Measurements from ENCODE around the gene MYO7B. TPM values are rescaled to one million over a fixed set of nuclear protein-coding genes. Genes with fewer than 3 reads are reported as not detected.

The MYO7B gene
- total RNA-seq, 2 experiments from 2014 or later: 0.75 to 1.5 TPM

DNA sequence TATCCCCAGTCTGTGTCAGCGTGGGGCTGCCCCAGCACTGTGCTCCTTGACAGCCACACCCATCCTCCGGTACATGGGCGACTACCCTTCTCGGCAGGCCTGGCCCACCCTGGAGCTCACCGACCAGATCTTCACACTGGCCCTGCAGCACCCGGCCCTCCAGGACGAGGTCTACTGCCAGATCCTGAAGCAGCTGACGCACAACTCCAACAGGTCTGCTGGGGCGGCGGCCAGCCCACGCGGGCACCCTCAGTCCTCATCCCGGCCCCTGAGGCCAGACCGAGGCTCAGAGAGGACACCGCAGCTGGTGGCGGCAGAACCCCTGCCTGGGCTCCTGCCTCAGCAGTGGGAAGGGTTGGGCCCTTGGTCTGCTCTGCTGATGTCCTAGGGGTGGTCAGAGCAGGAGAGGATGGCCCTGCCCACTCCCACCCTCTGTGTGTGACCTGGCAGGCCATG, 96.1 kb downstream of the MYO7B start:
- Mint-ChIP-seq H3K27ac (no peak overlapping the region), H3K27me3 (no peaks in the 10 kb centered on the region), H3K9me3 (ENCODE audit: low read depth) (no peaks in the 10 kb centered on the region), H3K4me3 (no peak overlapping the region), H3K4me1 (peaks cover 21% of the 10 kb centered on the region), H3K36me3 (ENCODE audit: low read depth) (no peaks in the 10 kb centered on the region)
- intact Hi-C loops (cut with DNase I, micrococcal nuclease): no loop called here
- ATAC-seq (no peak), DNase-seq (no peak)
- ChIA-PET POLR2A (interaction anchor here (1.1 kb wide), 1 partner anchor 105 kb away, joined by 4 read pairs; no protein-coding TSS in a partner anchor), CTCF (no interaction called here)

DNA sequence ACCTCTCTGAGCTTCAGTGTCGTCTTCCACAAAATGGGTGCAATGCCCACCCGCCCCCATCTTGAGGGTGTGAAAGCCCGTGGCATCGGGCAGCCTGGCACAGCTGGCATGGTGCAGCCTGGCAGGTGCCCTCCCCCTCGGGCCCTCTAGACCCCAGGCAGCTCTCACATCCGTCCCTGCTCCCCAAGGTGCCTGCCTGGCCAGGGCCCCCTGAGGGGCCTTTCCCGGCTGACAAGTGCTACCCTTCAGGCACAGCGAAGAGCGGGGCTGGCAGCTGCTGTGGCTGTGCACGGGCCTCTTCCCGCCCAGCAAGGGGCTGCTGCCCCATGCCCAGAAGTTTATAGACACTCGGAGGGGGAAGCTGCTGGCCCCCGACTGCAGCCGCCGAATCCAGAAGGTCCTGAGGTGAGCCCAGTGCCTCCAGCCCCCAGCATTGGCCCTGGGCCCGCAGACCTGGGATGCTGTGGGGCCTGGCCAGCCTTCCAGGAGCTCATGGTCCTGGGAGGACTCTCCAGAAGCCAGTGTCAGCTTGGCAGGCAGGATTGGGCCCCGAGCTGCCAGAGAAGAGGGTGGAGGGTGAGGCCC, 96.6 kb downstream of the MYO7B start:
- ATAC-seq (no peak), DNase-seq (no peak)
- H3K4me1 Mint-ChIP-seq: peaks cover 25% of the 10 kb centered on the region
- no peaks in the 10 kb centered on the region for H3K36me3 Mint-ChIP-seq (ENCODE audit: low read depth)
- no peak overlapping the region for H3K27ac Mint-ChIP-seq
- H3K27me3 Mint-ChIP-seq: no peaks in the 10 kb centered on the region
- POLR2A ChIA-PET: interaction anchor here (1.1 kb wide), 1 partner anchor 105 kb away, joined by 4 read pairs; no protein-coding TSS in a partner anchor
- H3K9me3 Mint-ChIP-seq (ENCODE audit: low read depth): no peaks in the 10 kb centered on the region
- H3K4me3 Mint-ChIP-seq: no peak overlapping the region
- CTCF ChIA-PET: interaction anchor here (1.0 kb wide), 1 partner anchor 18 kb away, joined by 4 read pairs; no protein-coding TSS in a partner anchor
- intact Hi-C loops (cut with DNase I, micrococcal nuclease): no loop called here

DNA sequence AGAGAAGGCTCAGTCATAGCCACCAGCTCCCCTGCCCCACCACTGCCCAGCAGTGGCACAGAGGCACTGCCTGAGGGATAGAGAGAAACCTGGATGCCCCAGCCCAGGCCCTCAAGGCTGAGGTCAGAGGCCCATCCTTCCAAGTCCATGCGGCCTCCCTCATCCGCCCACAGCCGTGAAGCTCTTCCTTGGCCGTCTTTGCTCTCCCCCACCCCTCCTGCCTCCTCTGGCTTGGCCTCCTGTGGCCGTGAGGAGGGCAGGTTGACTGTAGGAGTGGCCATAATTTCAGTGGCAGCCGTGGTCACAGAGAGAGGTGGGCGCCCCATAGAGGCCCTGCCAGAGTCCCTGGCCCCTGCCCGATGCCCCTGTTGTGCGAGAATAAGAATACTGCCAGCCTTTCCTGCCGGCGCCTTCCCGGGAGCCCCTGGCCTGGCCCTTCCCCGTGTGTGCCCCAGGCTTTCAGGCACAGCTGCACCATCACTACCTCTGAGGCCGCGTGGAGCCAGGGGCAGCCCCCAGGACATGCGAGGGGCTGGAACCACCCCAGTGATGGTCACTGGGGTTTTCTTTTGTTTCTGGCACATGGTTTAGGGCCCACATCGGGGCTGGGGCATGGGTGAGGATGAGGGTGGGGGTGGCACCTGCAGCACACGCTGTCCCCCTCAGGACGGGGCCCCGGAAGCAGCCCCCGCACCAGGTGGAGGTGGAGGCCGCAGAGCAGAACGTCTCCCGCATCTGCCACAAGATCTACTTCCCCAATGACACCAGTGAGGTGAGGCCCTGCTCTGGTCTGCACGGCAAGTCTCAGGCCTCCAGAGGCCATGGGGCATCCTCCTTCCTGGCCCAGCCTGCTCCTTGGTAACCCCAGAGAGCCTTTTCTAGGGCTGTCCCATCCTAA, 97.4 kb downstream of the MYO7B start:
- CTCF ChIA-PET: interaction anchor here (1.0 kb wide), 1 partner anchor 19 kb away, joined by 4 read pairs; no protein-coding TSS in a partner anchor
- no peaks in the 10 kb centered on the region for H3K36me3 Mint-ChIP-seq (ENCODE audit: low read depth)
- peak; percentile 47 for ATAC-seq
- H3K27ac Mint-ChIP-seq: peak overlapping the region; percentile 63
- no peak for DNase-seq
- no peak overlapping the region for H3K4me3 Mint-ChIP-seq
- POLR2A ChIA-PET: interaction anchor here (1.1 kb wide), 1 partner anchor 106 kb away, joined by 4 read pairs; no protein-coding TSS in a partner anchor
- intact Hi-C loops (cut with DNase I, micrococcal nuclease): no loop called here
- no peaks in the 10 kb centered on the region for H3K9me3 Mint-ChIP-seq (ENCODE audit: low read depth)
- H3K27me3 Mint-ChIP-seq: no peaks in the 10 kb centered on the region
- H3K4me1 Mint-ChIP-seq: peaks cover 31% of the 10 kb centered on the region

DNA sequence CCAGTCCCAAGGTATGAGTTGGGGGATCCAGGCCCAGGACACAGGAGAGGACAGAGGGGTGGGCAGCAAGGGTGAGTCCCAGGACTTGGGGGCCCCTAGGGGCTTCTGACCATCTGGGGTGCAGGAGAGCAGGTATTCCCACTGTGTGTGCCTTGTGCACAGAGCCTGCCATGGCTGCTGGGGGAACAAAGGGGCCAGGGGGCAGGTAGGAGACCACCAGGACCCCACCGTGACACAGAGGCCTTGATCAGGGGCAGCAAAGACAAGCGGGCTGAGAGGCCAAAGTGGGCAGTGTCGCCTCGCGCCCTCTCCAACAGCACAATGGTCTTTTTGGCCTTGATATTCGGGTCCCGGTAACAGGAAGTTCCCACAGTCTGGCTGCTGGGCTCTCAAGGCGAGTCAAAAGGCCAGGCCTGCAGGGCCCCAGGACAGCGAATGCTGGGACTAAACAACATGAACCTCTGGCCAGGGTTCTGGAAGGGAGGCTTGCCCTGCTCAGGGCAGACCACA, 98.1 kb downstream of the MYO7B start:
- DNase-seq: no peak
- peaks cover 38% of the 10 kb centered on the region for H3K4me1 Mint-ChIP-seq
- H3K4me3 Mint-ChIP-seq: no peak overlapping the region
- no peaks in the 10 kb centered on the region for H3K27me3 Mint-ChIP-seq
- POLR2A ChIA-PET: no interaction called here
- intact Hi-C loops (cut with DNase I, micrococcal nuclease): no loop called here
- no peaks in the 10 kb centered on the region for H3K36me3 Mint-ChIP-seq (ENCODE audit: low read depth)
- no peak for ATAC-seq
- no peaks in the 10 kb centered on the region for H3K9me3 Mint-ChIP-seq (ENCODE audit: low read depth)
- peak overlapping the region; percentile 63 for H3K27ac Mint-ChIP-seq
- CTCF ChIA-PET: no interaction called here

DNA sequence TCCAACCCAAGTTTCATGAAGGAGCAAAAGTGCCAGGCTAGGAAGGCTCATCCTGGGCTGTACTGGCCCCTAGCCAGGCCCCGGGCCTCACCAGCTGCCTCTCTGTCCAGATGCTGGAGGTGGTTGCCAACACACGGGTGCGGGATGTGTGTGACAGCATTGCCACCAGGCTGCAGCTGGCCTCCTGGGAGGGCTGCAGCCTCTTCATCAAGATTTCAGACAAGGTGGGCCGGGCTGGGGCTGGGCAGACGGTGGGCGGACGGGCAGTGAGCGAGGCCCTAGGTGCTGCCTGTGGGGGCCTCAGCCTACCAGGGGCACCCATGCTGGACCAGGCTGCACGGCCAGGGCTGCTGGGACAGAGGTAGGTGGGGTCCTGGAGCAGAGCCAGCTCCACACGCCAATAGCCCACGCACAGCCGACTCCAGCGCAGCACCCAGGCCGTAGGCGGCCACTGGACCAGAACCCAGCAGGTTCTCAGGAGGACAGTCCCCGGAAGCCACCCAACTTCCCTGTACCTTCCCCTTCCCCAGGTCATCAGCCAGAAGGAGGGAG, 98.7 kb downstream of the MYO7B start:
- H3K27ac Mint-ChIP-seq: peak overlapping the region; percentile 42
- POLR2A ChIA-PET: no interaction called here
- intact Hi-C loops (cut with DNase I, micrococcal nuclease): no loop called here
- no peak for ATAC-seq
- CTCF ChIA-PET: no interaction called here
- H3K4me3 Mint-ChIP-seq: no peak overlapping the region
- H3K9me3 Mint-ChIP-seq (ENCODE audit: low read depth): no peaks in the 10 kb centered on the region
- no peaks in the 10 kb centered on the region for H3K27me3 Mint-ChIP-seq
- no peak for DNase-seq
- peaks cover 43% of the 10 kb centered on the region for H3K4me1 Mint-ChIP-seq
- H3K36me3 Mint-ChIP-seq (ENCODE audit: low read depth): peaks cover 2% of the 10 kb centered on the region

DNA sequence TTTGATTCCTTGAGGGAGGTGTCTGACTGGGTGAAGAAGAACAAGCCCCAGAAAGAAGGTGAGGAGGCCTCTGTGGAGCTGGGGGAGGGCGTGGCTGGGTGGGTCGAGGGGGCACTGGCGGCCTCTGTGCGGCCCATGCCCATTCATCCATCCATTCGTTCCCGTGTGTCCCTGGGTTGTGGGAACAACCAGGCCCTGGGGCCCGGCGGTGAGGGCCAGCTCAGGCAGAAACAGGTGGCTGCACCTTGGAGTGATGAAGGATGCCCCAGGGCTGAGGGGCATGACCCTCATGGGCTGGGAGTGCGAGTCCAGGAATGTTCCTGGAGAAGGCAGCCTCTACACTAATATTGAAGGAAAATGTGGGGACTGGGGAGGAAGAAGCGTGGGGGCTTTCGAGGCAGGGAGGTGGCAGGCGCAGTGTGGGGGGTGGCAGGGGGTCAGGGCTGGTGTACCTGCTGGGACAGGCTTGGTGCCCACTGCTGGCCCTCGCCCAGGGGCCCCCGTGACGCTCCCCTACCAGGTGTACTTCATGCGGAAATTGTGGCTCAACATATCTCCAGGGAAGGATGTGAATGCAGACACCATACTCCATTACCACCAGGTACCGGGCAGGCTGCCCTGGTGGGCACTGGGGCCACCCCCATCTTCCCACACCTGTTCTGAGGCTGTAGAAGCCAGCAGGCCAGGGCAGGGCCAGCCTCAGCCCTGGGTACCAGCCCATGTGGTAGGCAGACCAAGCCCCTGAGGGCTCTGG, 99.3 kb downstream of the MYO7B start:
- H3K4me1 Mint-ChIP-seq: peaks cover 50% of the 10 kb centered on the region
- POLR2A ChIA-PET: no interaction called here
- H3K27me3 Mint-ChIP-seq: no peaks in the 10 kb centered on the region
- H3K4me3 Mint-ChIP-seq: no peak overlapping the region
- intact Hi-C loops (cut with DNase I, micrococcal nuclease): no loop called here
- CTCF ChIA-PET: no interaction called here
- no peaks in the 10 kb centered on the region for H3K9me3 Mint-ChIP-seq (ENCODE audit: low read depth)
- DNase-seq (no peak), ATAC-seq (no peak)
- H3K27ac Mint-ChIP-seq: no peak overlapping the region
- H3K36me3 Mint-ChIP-seq (ENCODE audit: low read depth): peaks cover 2% of the 10 kb centered on the region

DNA sequence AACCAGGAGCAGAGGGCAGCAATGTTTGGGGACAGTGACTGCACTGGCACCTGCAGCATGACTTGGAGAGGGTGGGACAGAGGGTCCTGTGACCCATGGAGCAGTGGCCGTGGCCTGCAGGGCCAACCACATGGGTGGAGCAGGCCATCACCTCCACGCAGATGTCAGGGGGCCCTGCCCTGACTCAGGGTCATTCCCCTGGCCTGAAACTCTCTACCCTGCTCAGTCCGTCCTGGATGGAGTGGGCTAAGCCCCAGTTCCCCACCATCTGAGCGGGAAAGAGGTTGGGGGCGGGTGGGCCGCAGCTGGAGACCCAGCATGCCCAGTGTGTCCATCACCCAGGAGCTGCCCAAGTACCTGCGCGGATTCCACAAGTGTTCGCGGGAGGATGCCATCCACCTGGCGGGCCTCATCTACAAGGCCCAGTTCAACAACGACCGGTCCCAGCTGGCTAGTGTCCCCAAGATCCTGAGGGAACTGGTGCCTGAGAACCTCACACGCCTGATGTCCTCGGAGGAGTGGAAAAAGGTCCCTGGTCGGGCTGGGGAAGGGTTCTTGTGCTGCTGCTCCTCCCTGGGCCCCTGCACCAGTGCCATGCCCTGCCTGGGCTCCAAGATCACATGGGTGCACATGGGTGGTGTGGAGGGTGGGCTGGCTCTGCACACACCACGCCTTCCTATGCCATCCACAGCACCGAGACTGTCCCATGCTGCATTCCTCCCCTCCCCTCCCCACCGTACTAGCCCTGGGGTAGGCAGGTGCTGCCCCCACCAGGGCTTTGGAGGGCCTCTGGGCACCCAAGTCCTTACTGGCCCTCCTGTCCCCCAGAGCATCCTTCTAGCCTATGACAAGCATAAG, 100.1 kb downstream of the MYO7B start:
- POLR2A ChIA-PET: no interaction called here

DNA sequence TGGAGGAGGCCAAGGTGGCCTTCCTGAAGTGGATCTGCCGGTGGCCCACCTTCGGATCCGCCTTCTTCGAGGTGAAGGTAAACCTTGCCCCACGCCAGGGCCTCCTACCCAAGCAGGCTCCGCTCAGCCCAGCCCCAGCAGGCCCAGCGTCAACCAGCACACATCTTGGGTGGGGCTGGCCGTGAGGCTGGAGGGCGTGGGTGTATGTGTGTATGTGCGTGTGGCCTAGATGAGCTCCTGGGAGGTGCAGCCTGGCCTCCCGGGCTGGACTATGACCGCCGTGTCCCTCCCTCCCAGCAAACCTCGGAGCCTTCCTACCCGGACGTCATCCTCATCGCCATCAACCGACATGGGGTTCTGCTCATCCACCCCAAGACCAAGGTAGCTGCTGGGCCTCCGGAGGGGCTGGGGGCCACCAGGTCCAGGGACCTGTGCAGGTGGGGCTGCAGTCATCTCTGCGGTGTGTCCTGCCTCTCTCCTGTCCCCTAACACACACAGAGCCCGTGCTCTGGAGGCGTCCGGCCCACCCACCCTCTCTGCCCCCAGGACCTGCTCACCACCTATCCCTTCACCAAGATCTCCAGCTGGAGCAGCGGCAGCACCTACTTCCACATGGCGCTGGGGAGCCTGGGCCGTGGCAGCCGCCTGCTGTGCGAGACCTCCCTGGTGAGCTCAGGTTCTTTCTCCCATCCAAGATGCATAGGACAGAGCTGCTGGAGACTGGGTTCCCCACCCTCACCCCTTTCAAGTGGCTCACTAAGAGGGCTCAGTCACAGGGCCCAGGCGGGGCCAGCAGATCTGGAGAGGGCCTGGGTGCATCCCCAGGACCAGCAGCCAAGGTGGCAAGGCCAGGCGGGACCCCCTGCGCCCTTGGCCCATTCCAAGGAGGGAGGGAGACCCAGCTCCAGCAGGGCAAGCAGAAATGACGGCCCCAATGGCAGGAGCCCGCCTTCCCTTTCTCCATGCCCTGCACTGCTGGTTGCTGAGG, 101.1 kb downstream of the MYO7B start:
- Mint-ChIP-seq H3K4me3 (no peak overlapping the region), H3K27me3 (no peaks in the 10 kb centered on the region), H3K27ac (peak overlapping the region; percentile 69), H3K9me3 (ENCODE audit: low read depth) (no peaks in the 10 kb centered on the region), H3K4me1 (peaks cover 64% of the 10 kb centered on the region), H3K36me3 (ENCODE audit: low read depth) (peaks cover 2% of the 10 kb centered on the region)
- intact Hi-C loops (cut with DNase I, micrococcal nuclease): no loop called here
- ChIA-PET POLR2A (no interaction called here), CTCF (interaction anchor here (0.6 to 1.0 kb wide), 3 partner anchors 12 to 253 kb away, joined by 3 to 4 read pairs (median 3); no protein-coding TSS in a partner anchor)
- ATAC-seq (no peak), DNase-seq (no peak)

More for the DNA sequence above, 100.1 kb downstream of the MYO7B start:
- H3K27me3 Mint-ChIP-seq: no peaks in the 10 kb centered on the region
- H3K36me3 Mint-ChIP-seq (ENCODE audit: low read depth): peaks cover 2% of the 10 kb centered on the region
- H3K4me3 Mint-ChIP-seq: no peak overlapping the region
- H3K9me3 Mint-ChIP-seq (ENCODE audit: low read depth): no peaks in the 10 kb centered on the region
- no peak overlapping the region for H3K27ac Mint-ChIP-seq
- CTCF ChIA-PET: no interaction called here
- peaks cover 58% of the 10 kb centered on the region for H3K4me1 Mint-ChIP-seq
- DNase-seq (no peak), ATAC-seq (no peak)
- intact Hi-C loops (cut with DNase I, micrococcal nuclease): no loop called here

DNA sequence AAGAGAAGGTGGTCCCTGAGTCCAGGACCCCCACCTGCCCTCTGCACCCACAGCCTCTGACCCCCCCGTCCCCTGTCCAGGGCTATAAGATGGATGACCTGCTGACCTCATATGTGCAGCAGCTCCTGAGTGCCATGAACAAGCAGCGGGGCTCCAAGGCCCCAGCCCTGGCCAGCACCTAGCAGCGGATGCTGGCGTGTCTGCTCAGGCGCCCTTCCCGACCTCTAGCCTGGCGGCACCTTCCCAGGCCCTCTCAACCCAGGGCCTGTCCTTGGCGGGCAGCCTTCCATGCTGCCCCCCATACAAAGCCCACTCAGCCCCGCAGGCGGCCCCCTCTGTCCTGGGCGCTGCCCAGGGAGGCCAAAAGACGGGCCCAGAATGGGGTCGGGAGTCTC, 101.8 kb downstream of the MYO7B start:
- Mint-ChIP-seq H3K4me3 (no peak overlapping the region), H3K27ac (no peak overlapping the region), H3K36me3 (ENCODE audit: low read depth) (peaks cover 2% of the 10 kb centered on the region), H3K4me1 (peaks cover 67% of the 10 kb centered on the region), H3K9me3 (ENCODE audit: low read depth) (no peaks in the 10 kb centered on the region), H3K27me3 (no peaks in the 10 kb centered on the region)
- POLR2A ChIA-PET: no interaction called here
- CTCF ChIA-PET: interaction anchor here (0.6 to 5.0 kb wide), 3 partner anchors 13 to 253 kb away, joined by 3 to 29 read pairs (median 4); no protein-coding TSS in a partner anchor
- DNase-seq: no peak
- intact Hi-C loops (cut with DNase I, micrococcal nuclease): no loop called here
- no peak for ATAC-seq
